Lung microvascular endothelial cell (primary cell): ENCODE data around the gene ZBTB45. TPM values are rescaled to one million over a fixed set of nuclear protein-coding genes. Genes with fewer than 3 reads are reported as not detected.
A peak's percentile ranks its signal among the peaks of the same experiment; 100 is the strongest.

ENCODE experiments used
- DNase-seq, 2 donors: peaks; one replicate each; pipeline versions ENCODE4 v3.0.0 to v3.0.0-alpha.2; 2010; ENCODE audit warnings: low read depth in 2 of 2
- total RNA-seq: library from RNA; depleted of rRNA; stranded (reverse); fragments of >200 nt; gene quantifications from 2 replicates; pipeline ENCODE4 v1.2.1, GENCODE V29; 2014

Gene ZBTB45
- total RNA-seq, 1 donor from 2014 or later = 5.0 TPM

GRCh38 chr19:58538257-58539168, 18.9 kb upstream of the ZBTB45 start:
- DNase-seq = peak; percentile 9 to 40

GRCh38 chr19:58536852-58537798, 17.5 kb upstream of the ZBTB45 start:
- no peak for DNase-seq

GRCh38 chr19:58535857-58536256, 16.2 kb upstream of the ZBTB45 start:
- no peak for DNase-seq

GRCh38 chr19:58531034-58531840, 11.6 kb upstream of the ZBTB45 start:
- DNase-seq = peak in 1 of 2 donors; percentile 0

GRCh38 chr19:58529405-58529804, 9.8 kb upstream of the ZBTB45 start:
- DNase-seq = no peak

GRCh38 chr19:58522709-58523108, 3.1 kb upstream of the ZBTB45 start:
- no peak for DNase-seq

GRCh38 chr19:58521651-58522050, 2.0 kb upstream of the ZBTB45 start:
- DNase-seq = no peak

- DNase-seq = no peak
Measured at GRCh38 chr19:58520257-58520599, 618 bp upstream of the ZBTB45 start.

GRCh38 chr19:58519087-58519354, 589 bp downstream of the ZBTB45 start:
- DNase-seq = peak; percentile 83 to 88

- DNase-seq = no peak
Measured at GRCh38 chr19:58518256-58519086, 1.1 kb downstream of the ZBTB45 start.

- DNase-seq = no peak
Measured at GRCh38 chr19:58516964-58517833, 2.4 kb downstream of the ZBTB45 start.

GRCh38 chr19:58516246-58516836, 3.3 kb downstream of the ZBTB45 start:
- no peak for DNase-seq

GRCh38 chr19:58515259-58515658, 4.4 kb downstream of the ZBTB45 start:
- DNase-seq = no peak

GRCh38 chr19:58514564-58515022, 5.0 kb downstream of the ZBTB45 start:
- no peak for DNase-seq

GRCh38 chr19:58513694-58514563, 5.7 kb downstream of the ZBTB45 start:
- DNase-seq = peak; percentile 92 to 95

GRCh38 chr19:58513213-58513693, 6.4 kb downstream of the ZBTB45 start:
- DNase-seq = no peak

GRCh38 chr19:58511353-58512208, 8.0 kb downstream of the ZBTB45 start, which contains the start of gene SLC27A5:
Gene SLC27A5 (minus strand): TSS chr19:58511992. CDS start chr19:58511955, 37 bp downstream.
- DNase-seq = no peak
